GM10266 (cell line): ENCODE results near the gene ANP32E.

Source experiments
- DNase-seq: peaks from one replicate; pipeline ENCODE4 v3.0.0; 2012; ENCODE audit errors: extremely low spot score
- CTCF ChIP-seq: IDR thresholded peaks from 2 replicates; pipeline ENCODE4 v1.5.1; 2012; ENCODE audit warnings: mild to moderate bottlenecking, low read depth; ENCODE audit not compliant: control insufficient read depth, insufficient read depth; ENCODE audit errors: missing control alignments

Gene ANP32E

GRCh38 chr1:150273311-150273710 lies 37.4 kb upstream of the ANP32E start:
- no peak for DNase-seq

GRCh38 chr1:150271291-150271959 lies 35.5 kb upstream of the ANP32E start:
- no peak for TF ChIP-seq CTCF
- DNase-seq = no peak

More at GRCh38 chr1:150273311-150273710, 37.4 kb upstream of the ANP32E start:
- no peak for TF ChIP-seq CTCF

DNA sequence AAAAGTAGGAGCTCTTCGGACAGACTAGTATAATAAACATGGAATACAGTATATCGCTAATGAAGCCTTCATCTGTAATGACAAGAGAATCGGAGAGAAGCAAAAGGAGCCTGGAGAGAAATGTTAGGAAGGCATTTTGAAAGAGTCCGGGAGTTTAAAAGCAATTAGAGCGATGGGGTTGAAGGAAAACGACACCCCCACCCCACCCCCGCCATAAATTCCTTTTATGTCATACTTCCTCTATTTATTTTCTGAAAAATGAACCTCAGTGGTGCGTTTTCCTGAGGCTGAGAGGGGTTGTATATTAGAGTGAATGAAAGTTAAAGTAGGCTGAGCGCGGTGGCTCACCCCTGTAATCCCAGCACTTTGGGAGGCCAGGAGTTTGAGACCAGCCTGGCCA lies 33.5 kb upstream of the ANP32E start:
- no peak for TF ChIP-seq CTCF
- no peak for DNase-seq

DNA sequence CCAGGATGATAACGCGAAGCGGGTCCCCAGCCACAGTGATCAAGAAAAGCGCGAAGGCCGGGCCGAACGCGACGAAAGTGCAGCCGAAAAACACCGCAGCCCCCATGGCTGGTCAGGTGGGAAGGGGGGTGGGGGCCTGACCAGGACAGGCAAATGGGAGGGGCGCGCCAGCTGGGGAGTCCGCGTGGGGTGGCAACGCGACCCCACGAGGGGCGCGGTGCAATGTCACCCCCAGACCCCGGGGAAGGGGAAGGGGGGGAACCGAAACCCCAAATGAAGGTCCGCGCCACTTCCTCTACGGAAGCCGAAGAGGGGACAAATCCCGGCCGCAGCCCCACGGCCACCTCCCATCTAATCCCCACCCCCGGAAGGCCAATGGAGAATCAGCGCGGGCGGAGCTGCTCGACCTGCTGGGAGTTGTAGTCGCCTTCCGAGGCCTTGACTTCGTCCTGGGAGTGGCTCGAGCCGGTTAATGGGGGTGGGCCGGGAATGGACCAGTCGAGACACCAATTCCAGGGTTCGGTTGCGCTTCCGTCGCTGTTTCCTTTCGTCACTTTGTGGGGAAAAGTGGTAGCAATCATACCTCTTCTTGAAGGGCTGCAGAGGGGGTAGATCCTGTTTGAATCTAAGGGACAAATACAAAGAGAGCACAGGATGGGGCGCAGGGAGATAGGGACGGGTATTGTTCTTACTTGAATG lies 32.9 kb upstream of the ANP32E start, which contains the start of gene APH1A:
Gene APH1A (minus strand): TSS at position 312 of the 699 bp plus-strand sequence. CDS start 206 bp downstream, at position 106.
- no peak for TF ChIP-seq CTCF
- DNase-seq = peak; percentile 94

GRCh38 chr1:150268340-150268704 lies 32.4 kb upstream of the ANP32E start:
- no peak for TF ChIP-seq CTCF
- DNase-seq = no peak

DNA sequence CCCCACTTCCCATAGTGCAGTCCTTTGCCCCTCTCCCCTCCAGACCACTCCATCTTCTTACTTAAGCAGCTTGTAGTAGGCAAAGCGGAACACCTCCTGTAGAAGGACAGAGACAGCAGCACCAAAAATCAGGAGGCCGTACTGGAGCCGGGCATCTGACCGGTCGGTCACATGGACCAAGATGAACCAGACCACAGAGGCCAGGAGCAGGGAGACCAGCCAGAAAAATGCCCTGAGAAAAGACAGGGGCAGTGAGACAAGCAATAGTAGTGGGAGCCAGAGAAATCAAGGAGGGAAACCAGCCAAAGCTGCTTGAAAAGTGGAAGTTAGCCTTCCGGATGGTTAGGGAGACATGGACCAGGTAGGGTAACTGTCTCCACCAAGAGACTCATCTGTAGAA lies 32.0 kb upstream of the ANP32E start:
- no peak for DNase-seq
- no peak for TF ChIP-seq CTCF

- TF ChIP-seq CTCF = no peak
- DNase-seq = no peak
Observed at GRCh38 chr1:150263549-150263948, 27.6 kb upstream of the ANP32E start.
